ENCODE data around the gene SEC14L3. TPM values are rescaled to one million over a fixed set of nuclear protein-coding genes. Genes with fewer than 3 reads are reported as not detected.

Gene SEC14L3
- total RNA-seq, 4 donors from 2014 or later = not detected

DNA sequence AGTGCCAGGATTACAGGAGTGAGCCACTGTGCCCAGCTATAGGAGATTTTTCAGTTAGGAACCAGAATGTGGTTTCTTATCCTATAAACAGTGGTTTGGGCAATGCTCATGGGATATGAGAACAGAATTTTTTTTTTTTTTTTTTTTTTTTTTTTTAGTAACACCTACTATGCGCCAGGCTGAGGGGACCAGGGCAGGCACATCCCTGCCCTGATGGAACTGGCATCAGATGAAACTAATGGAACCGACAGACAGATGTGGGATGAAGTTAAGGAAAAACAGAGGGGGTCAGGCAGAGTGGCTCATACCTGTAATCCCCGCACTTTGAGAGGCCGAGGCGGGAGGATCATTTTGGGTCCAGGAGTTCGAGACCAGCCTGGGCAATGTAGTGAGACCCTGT is 28.8 kb upstream of the SEC14L3 start:
- Histone ChIP-seq H3K27me3 (peaks cover 0 to 44% (median 14%) of the 10 kb centered on the region in 4 donors), H3K9me3 (no peaks in the 10 kb centered on the region), H3K4me1 (peaks cover 0 to 6% (median 4%) of the 10 kb centered on the region in 4 donors), H3K27ac (replicated peaks in 1 of 4) (no peak overlapping the region), H3K36me3 (no peaks in the 10 kb centered on the region), H3K4me3 (no peak overlapping the region)
- WGBS = 88% methylated on average over 6 of the region's 6 CpGs
- intact Hi-C loops (cut with DNase I) = no loop called here
- DNase-seq (ENCODE audit: extremely low spot score) = no peak
- TF ChIP-seq EP300 (IDR thresholded peaks at IDR 0.05) (no peak), POLR2AphosphoS5 (IDR thresholded peaks at IDR 0.05) (no peak), CTCF (IDR thresholded peaks at IDR 0.05) (no peak), POLR2A (IDR thresholded peaks at IDR 0.05; ENCODE audit: low read depth) (no peak)

DNA sequence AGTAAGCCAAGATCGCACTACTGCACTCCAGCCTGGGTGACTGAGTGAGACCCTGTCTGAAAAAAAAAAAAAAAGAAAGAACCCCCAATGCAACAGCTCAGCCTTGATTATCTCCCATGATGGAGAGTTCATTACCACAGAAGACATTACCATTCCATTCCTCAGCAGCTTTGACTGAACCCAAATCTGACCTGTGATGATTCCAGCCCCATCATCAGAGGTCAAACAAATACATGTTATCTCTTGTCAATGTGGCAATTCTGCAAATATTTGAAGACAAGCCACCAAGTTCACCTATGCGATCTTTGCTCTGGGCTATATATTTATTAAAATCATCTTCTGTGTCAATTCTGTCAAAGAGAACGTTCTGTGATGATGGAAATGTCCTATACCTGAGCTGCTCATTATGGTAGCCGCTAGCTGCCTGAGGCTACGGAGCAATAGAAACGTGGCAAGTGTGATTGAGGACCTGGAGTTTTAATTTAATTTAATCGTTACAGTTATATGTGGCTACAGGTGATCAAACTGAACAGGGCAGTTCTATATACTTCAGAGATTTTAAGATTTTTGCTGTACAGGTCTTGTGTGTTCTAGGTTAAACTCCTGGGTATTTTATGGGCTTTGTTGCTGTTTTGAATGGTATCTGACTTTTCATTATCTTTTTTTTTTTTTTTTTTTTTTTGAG is 25.8 kb upstream of the SEC14L3 start:
- H3K9me3 ChIP-seq = no peaks in the 10 kb centered on the region
- intact Hi-C loops (cut with DNase I) = no loop called here
- no peaks in the 10 kb centered on the region for H3K4me1 ChIP-seq
- 82% methylated on average over 7 of the region's 7 CpGs for WGBS
- DNase-seq (ENCODE audit: extremely low spot score) = no peak
- no peaks in the 10 kb centered on the region for H3K36me3 ChIP-seq
- no peak overlapping the region for H3K27ac ChIP-seq (replicated peaks in 1 of 4)
- H3K27me3 ChIP-seq = peaks cover 0 to 35% (median 0%) of the 10 kb centered on the region in 4 donors
- H3K4me3 ChIP-seq = no peak overlapping the region
- TF ChIP-seq POLR2A (IDR thresholded peaks at IDR 0.05; ENCODE audit: low read depth) = no peak
- no peak for TF ChIP-seq POLR2AphosphoS5 (IDR thresholded peaks at IDR 0.05)
- TF ChIP-seq CTCF (IDR thresholded peaks at IDR 0.05) = no peak
- no peak for TF ChIP-seq EP300 (IDR thresholded peaks at IDR 0.05)

DNA sequence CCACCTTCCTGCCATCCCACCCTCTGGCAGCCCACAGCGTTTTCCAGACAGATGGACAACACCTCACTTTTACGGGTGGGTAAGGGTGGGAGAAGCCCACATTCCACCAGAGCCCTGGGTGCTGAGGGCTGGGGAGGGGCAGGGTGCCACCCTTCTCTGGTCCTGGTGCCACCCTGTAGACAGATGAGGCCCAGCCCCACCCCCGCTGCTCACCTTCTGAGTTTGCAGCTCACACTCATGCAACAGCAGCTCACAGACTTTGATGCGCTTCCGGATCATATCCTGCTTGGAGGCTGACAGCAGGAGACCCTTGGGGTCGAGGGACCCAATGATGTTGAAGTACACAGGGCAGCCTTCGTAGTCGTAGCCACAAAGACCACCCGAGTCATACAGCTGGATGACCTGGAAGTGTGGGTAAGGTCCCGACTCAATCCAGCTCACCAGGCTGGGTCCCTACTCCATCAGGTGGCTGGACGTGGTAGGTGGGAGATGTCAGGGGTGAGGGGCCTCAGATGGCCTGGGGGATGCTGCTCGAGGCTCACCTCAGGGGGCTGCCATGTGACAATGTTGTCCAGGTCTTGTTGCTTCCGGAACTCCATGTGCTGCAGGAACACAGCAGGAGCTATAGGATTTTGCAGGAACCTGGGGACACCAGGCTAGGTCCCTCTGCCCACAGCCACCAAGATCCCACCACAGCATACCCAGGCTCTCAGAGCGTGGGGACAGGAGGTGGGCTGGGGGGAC is 23.4 kb upstream of the SEC14L3 start:
- no peak for DNase-seq (ENCODE audit: extremely low spot score)
- Histone ChIP-seq H3K4me3 (no peak overlapping the region), H3K27ac (replicated peaks in 1 of 4) (no peak overlapping the region), H3K4me1 (no peaks in the 10 kb centered on the region), H3K27me3 (peaks cover 0 to 43% (median 0%) of the 10 kb centered on the region in 4 donors), H3K9me3 (no peaks in the 10 kb centered on the region), H3K36me3 (no peaks in the 10 kb centered on the region)
- TF ChIP-seq POLR2AphosphoS5 (IDR thresholded peaks at IDR 0.05) = no peak
- TF ChIP-seq CTCF (IDR thresholded peaks at IDR 0.05) = no peak
- TF ChIP-seq POLR2A (IDR thresholded peaks at IDR 0.05; ENCODE audit: low read depth) = no peak
- TF ChIP-seq EP300 (IDR thresholded peaks at IDR 0.05) = no peak
- intact Hi-C loops (cut with DNase I) = no loop called here
- 83% methylated on average over 14 of the region's 14 CpGs for WGBS

DNA sequence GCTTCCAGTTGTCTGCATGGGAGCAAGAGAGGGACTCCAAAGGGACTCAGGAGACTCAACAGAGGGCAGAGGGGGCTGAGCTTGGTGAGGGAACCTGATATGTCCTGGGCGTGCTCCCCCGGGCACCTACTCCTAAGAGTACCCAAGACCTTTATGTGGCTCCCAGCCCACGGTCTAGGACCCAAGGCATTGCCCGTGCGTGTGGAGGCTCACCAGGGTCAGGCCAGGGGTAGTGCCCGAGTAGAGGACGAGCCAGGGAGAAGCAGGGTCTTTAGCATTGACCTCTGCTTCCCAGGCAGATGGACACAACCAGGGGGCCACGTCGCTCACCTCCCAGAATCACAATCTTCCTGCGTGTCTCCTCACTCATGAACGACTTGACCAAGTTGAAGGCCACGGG is 20.3 kb upstream of the SEC14L3 start:
- H3K4me1 ChIP-seq = no peaks in the 10 kb centered on the region
- intact Hi-C loops (cut with DNase I) = no loop called here
- H3K27ac ChIP-seq (replicated peaks in 1 of 4) = no peak overlapping the region
- H3K27me3 ChIP-seq = peaks cover 0 to 55% (median 0%) of the 10 kb centered on the region in 4 donors
- no peaks in the 10 kb centered on the region for H3K9me3 ChIP-seq
- no peak for DNase-seq (ENCODE audit: extremely low spot score)
- no peak overlapping the region for H3K4me3 ChIP-seq
- WGBS = 81% methylated on average over 12 of the region's 12 CpGs
- TF ChIP-seq EP300 (IDR thresholded peaks at IDR 0.05) (no peak), POLR2A (IDR thresholded peaks at IDR 0.05; ENCODE audit: low read depth) (no peak), CTCF (IDR thresholded peaks at IDR 0.05) (no peak), POLR2AphosphoS5 (IDR thresholded peaks at IDR 0.05) (no peak)
- H3K36me3 ChIP-seq = no peaks in the 10 kb centered on the region
